Activated CD8-positive, alpha-beta memory T cell treated with anti-CD3 and anti-CD28 coated beads for 1 hour (primary cell): ENCODE data around the gene ARHGAP20.

Experiments used
- DNase-seq, 2 donors: peaks; one replicate each; pipeline ENCODE4 v3.0.0-alpha.2; 2020; ENCODE audit warnings: low read depth in 1 of 2; ENCODE audit errors: extremely low read depth in 1 of 2

Gene ARHGAP20

GRCh38 chr11:110530900-110531741, 181.1 kb downstream of the ARHGAP20 start:
- no peak for DNase-seq

DNA sequence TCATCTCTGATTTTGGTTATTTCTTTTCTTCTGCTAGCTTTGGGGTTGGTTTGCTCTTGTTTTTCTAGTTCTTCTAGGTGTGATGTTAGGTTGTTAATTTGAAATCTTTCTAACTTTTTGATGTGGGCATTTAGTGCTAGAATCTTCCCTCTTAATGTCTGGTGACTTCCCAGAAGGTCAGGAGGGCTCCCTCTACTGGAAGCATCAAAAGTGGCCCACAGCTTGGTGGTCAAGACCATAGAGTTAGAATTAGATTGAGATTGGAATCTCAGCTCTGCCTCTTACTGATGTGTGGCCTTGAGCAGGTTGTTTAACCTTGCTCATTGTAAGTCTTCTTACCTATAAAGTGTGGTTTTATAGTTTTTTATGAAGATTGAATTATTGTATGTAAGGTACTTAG, 183.2 kb downstream of the ARHGAP20 start:
- DNase-seq = no peak

GRCh38 chr11:110527146-110527545, 185.1 kb downstream of the ARHGAP20 start:
- no peak for DNase-seq
